ENCODE results near the gene PDE5A.
"Not testable (repeated sequence)": the region's sequence is repeated elsewhere in the genome, so short reads cannot be mapped to it uniquely, and the experiment has no call there.

Gene PDE5A

DNA sequence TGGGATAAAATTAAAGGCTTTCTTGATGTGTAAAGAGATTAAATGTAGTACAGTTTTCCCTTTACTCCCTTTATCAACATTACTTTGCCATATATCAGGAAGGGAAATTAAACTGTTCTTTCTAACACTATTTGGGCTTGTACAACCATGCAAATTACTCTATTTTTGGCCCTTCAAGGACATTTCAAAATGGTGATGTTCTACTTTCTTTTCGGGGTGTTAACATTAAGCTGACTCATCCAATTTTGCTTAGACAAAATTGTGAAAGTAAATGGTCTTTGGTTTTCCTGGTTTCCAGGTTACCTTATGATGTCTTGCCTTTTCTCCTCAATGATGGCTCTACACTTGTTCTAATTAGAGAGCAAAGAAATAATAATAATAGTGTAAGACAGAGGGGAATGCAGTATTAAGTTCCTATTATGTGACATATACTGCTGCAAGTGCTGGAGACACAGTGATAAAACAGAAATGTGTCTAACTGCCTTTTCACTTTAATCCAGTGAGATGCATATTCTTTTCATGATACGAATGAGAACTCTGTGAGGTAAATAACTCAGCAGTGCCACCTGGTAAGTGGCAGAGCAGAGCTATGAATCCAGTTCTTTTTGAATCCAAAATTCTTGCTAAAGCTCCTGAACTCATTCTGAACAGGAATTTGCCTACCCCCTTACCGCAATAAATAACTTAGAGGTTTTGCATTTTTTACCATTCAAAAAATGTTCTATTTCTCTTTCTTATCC is 35.7 kb upstream of the PDE5A start:
- no peak overlapping the region for H3K4me2 ChIP-seq (ENCODE audit: low read depth, low read length, poor library complexity, severe bottlenecking)
- no peak overlapping the region for H3K27ac ChIP-seq (ENCODE audit: low read depth, low read length)
- H3K4me3 ChIP-seq (ENCODE audit: insufficient read depth, low read length, poor library complexity, severe bottlenecking): no peak overlapping the region
- H2AFZ ChIP-seq (ENCODE audit: low read depth, low read length, severe bottlenecking): no peak overlapping the region
- no peak overlapping the region for H3K9ac ChIP-seq (ENCODE audit: low read length)
- H3K9me2 ChIP-seq (replicated peaks; ENCODE audit: insufficient read depth, low read length): no peaks in the 10 kb centered on the region
- H3F3A ChIP-seq (ENCODE audit: insufficient read depth): no peaks in the 10 kb centered on the region
- H3K27me3 ChIP-seq (ENCODE audit: low read length): no peaks in the 10 kb centered on the region
- H3K36me3 ChIP-seq (ENCODE audit: low read length): no peaks in the 10 kb centered on the region
- TF ChIP-seq, protein P1, sequence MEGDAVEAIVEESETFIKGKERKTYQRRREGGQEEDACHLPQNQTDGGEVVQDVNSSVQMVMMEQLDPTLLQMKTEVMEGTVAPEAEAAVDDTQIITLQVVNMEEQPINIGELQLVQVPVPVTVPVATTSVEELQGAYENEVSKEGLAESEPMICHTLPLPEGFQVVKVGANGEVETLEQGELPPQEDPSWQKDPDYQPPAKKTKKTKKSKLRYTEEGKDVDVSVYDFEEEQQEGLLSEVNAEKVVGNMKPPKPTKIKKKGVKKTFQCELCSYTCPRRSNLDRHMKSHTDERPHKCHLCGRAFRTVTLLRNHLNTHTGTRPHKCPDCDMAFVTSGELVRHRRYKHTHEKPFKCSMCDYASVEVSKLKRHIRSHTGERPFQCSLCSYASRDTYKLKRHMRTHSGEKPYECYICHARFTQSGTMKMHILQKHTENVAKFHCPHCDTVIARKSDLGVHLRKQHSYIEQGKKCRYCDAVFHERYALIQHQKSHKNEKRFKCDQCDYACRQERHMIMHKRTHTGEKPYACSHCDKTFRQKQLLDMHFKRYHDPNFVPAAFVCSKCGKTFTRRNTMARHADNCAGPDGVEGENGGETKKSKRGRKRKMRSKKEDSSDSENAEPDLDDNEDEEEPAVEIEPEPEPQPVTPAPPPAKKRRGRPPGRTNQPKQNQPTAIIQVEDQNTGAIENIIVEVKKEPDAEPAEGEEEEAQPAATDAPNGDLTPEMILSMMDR (IDR thresholded peaks at IDR 0.05; ENCODE audit: insufficient read depth, low read length, poor library complexity, severe bottlenecking): no peak
- no peak for TF ChIP-seq EZH2phosphoT487 (conservative IDR thresholded peaks at IDR 0.05; ENCODE audit: low read length)
- no peaks in the 10 kb centered on the region for H3K9me3 ChIP-seq (ENCODE audit: insufficient read depth, low read length)
- H4K20me1 ChIP-seq (ENCODE audit: low read depth, low read length): no peaks in the 10 kb centered on the region
- H3K79me2 ChIP-seq (ENCODE audit: insufficient read depth, low read length): no peaks in the 10 kb centered on the region

DNA sequence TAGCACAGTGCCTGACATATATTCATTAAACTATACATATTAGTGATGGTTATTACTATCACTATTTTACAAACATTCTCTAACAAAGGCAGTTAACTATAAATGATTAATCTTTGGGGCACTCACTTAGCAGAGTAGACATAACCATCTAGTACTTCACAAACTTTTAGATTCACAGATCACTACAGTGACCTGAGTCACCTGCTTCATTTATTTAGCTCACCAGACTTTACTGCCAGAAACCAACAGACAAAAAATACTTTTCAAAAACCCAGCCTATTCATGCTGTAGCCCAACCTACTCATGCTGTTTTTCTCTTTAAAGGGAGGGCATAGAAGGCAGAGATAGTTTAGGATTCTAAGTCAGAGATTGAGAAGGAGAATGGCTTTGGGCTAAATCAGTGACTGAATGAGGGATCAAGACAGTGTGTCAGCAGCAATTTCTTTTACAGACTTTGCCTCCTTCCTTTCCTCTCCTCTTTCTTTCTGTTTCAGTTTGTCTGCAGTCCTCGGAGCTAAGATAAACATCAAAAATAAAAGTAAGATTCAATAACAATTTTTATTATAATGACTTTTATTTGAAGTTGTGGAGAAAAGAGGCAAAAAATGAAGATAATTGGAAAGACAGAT is 34.7 kb upstream of the PDE5A start:
- H3K9me2 ChIP-seq (replicated peaks; ENCODE audit: insufficient read depth, low read length): no peaks in the 10 kb centered on the region
- H2AFZ ChIP-seq (ENCODE audit: low read depth, low read length, severe bottlenecking): no peak overlapping the region
- H3F3A ChIP-seq (ENCODE audit: insufficient read depth): no peaks in the 10 kb centered on the region
- H4K20me1 ChIP-seq (ENCODE audit: low read depth, low read length): no peaks in the 10 kb centered on the region
- no peak overlapping the region for H3K4me2 ChIP-seq (ENCODE audit: low read depth, low read length, poor library complexity, severe bottlenecking)
- no peak overlapping the region for H3K9ac ChIP-seq (ENCODE audit: low read length)
- no peak for TF ChIP-seq EZH2phosphoT487 (conservative IDR thresholded peaks at IDR 0.05; ENCODE audit: low read length)
- TF ChIP-seq, protein P1 (IDR thresholded peaks at IDR 0.05; ENCODE audit: insufficient read depth, low read length, poor library complexity, severe bottlenecking): no peak
- no peaks in the 10 kb centered on the region for H3K79me2 ChIP-seq (ENCODE audit: insufficient read depth, low read length)
- no peak overlapping the region for H3K27ac ChIP-seq (ENCODE audit: low read depth, low read length)
- no peaks in the 10 kb centered on the region for H3K27me3 ChIP-seq (ENCODE audit: low read length)
- no peaks in the 10 kb centered on the region for H3K36me3 ChIP-seq (ENCODE audit: low read length)
- no peaks in the 10 kb centered on the region for H3K9me3 ChIP-seq (ENCODE audit: insufficient read depth, low read length)
- no peak overlapping the region for H3K4me3 ChIP-seq (ENCODE audit: insufficient read depth, low read length, poor library complexity, severe bottlenecking)

GRCh38 chr4:119662612-119663011 is 34.0 kb upstream of the PDE5A start:
- not testable (repeated sequence) for H3K79me2 ChIP-seq (ENCODE audit: insufficient read depth, low read length); H3K36me3 ChIP-seq (ENCODE audit: low read length); H3K9ac ChIP-seq (ENCODE audit: low read length); H3K27ac ChIP-seq (ENCODE audit: low read depth, low read length); H4K20me1 ChIP-seq (ENCODE audit: low read depth, low read length); H3K4me2 ChIP-seq (ENCODE audit: low read depth, low read length, poor library complexity, severe bottlenecking); H3F3A ChIP-seq (ENCODE audit: insufficient read depth); H3K9me2 ChIP-seq (replicated peaks; ENCODE audit: insufficient read depth, low read length); H3K27me3 ChIP-seq (ENCODE audit: low read length); H3K9me3 ChIP-seq (ENCODE audit: insufficient read depth, low read length); H2AFZ ChIP-seq (ENCODE audit: low read depth, low read length, severe bottlenecking); H3K4me3 ChIP-seq (ENCODE audit: insufficient read depth, low read length, poor library complexity, severe bottlenecking)

- Histone ChIP-seq H3K4me2 (ENCODE audit: low read depth, low read length, poor library complexity, severe bottlenecking) (no peak overlapping the region), H3K9me2 (replicated peaks; ENCODE audit: insufficient read depth, low read length) (no peaks in the 10 kb centered on the region), H3K27ac (ENCODE audit: low read depth, low read length) (no peak overlapping the region), H3K27me3 (ENCODE audit: low read length) (no peaks in the 10 kb centered on the region), H3K79me2 (ENCODE audit: insufficient read depth, low read length) (no peaks in the 10 kb centered on the region), H3K4me3 (ENCODE audit: insufficient read depth, low read length, poor library complexity, severe bottlenecking) (no peak overlapping the region), H2AFZ (ENCODE audit: low read depth, low read length, severe bottlenecking) (no peak overlapping the region), H3K9me3 (ENCODE audit: insufficient read depth, low read length) (no peaks in the 10 kb centered on the region), H3F3A (ENCODE audit: insufficient read depth) (no peaks in the 10 kb centered on the region), H4K20me1 (ENCODE audit: low read depth, low read length) (no peaks in the 10 kb centered on the region), H3K36me3 (ENCODE audit: low read length) (no peaks in the 10 kb centered on the region), H3K9ac (ENCODE audit: low read length) (no peak overlapping the region)
- TF ChIP-seq EZH2phosphoT487 (conservative IDR thresholded peaks at IDR 0.05; ENCODE audit: low read length): no peak
- TF ChIP-seq, protein P1 (IDR thresholded peaks at IDR 0.05; ENCODE audit: insufficient read depth, low read length, poor library complexity, severe bottlenecking): no peak
Measured at GRCh38 chr4:119661231-119661630, 32.6 kb upstream of the PDE5A start.
